Pancreas (tissue), 10 donors: ENCODE measurements around the gene PI4KB. TPM values are rescaled to one million over a fixed set of nuclear protein-coding genes. Genes with fewer than 3 reads are reported as not detected.
A peak's percentile ranks its signal among the peaks of the same experiment; 100 is the strongest.
"Not testable (repeated sequence)": the region's sequence is repeated elsewhere in the genome, so short reads cannot be mapped to it uniquely, and the experiment has no call there.

ENCODE experiments used
- ATAC-seq, 4 donors: fragments of 200-7000 bp; cut with Tn5 transposase; one replicate each; pipeline versions ENCODE4 v1.8.0 to v1.9.1; 2020; ENCODE audit warnings: mild to moderate bottlenecking in 4 of 4, moderate library complexity in 4 of 4
- DNase-seq, 6 donors: peaks; one replicate each; pipeline ENCODE4 v3.0.0-alpha.2; 2020
- FAIRE-seq: peaks from 2 replicates; lab custom pipeline; 2012; peaks lifted over from hg19 to GRCh38; lab: Jason Lieb, UNC
- H3K27ac ChIP-seq, 4 donors: fragments of 200-600 bp; sonication (generic); 1 replicate in 3 of 4; 2 replicates in 1 of 4; pipeline versions ENCODE4 v1.5.0 to v1.8.0; 2020
- H3K27me3 ChIP-seq, 4 donors: fragments of 200-600 bp; one replicate each; pipeline ENCODE4 v1.8.0; 2021
- H3K36me3 ChIP-seq, 3 donors: fragments of 200-600 bp; sonication (generic) in 1 of 3; one replicate each; pipeline versions ENCODE4 v1.5.0 to v1.8.0; 2020 to 2021
- H3K4me1 ChIP-seq, 3 donors: fragments of 200-600 bp; one replicate each; pipeline ENCODE4 v1.8.0; 2021
- H3K4me3 ChIP-seq, 4 donors: fragments of 200-600 bp; sonication (generic) in 2 of 4; one replicate each; pipeline versions ENCODE4 v1.5.0 to v1.8.0; 2020 to 2021
- H3K9me3 ChIP-seq, 4 donors: fragments of 200-600 bp; one replicate each; pipeline ENCODE4 v1.8.0; 2021
- CTCF ChIP-seq, 4 donors: fragments of 200-600 bp; sonication (generic) in 3 of 4; IDR thresholded peaks; one replicate each; pipeline versions ENCODE4 v1.5.0 to v1.8.0; 2021; ENCODE audit warnings: antibody characterized with exemption in 4 of 4
- WGBS, 2 donors: extraction: QIAGEN DNeasy Blood & Tissue Kit; methylation state at CpG; one replicate each; pipeline ENCODE4 v1.1.7; 2013; 5-methylcytosine and 5-hydroxymethylcytosine counted together
- intact Hi-C, 3 donors: fragments of 100-400 bp; cut with DNase I; formaldehyde crosslinking; loops; one replicate each; pipeline versions ENCODE4 v1.11.1 to v1.14.2; 2022
- polyA plus RNA-seq, 2 donors: library from polyadenylated mRNA; stranded (reverse); fragments of 200-250 nt; gene quantifications; one replicate each; pipeline ENCODE4 v1.2.3, GENCODE V29; 2013
- total RNA-seq, 6 donors: library from RNA; stranded (reverse); fragmentation: NEBNext Ultra II Directional in 4 of 6; extraction: Animal tissue kit (Norgen Biotek cat#: 25700) in 4 of 6; gene quantifications; one replicate each; pipeline versions ENCODE4 v1.2.1 to v1.2.4, GENCODE V29; 2021 to 2023
- donor health status: healthy with polysubstance abuse.
- donor health status: DM: no; HTN: no; CAD: no; lungs with moderate emphysema.
- donor health status: DM: no; HTN: no; CAD: no.
- donor health status: control.
- donor health status: control.
- donor health status: Bipolar disorder and iron deficiency.
- donor health status: DM: yes; HTN: yes; CAD: no.
- donor health status: DM: no; HTN: no; CAD: no.
- donor health status: DM: no; HTN: no; CAD: no.
- donor health status: DM: yes; HTN: yes; CAD: no.

Gene PI4KB
- total and polyA plus RNA-seq, 8 donors = 20.0 to 44.2 (median 27.7) TPM

- Histone ChIP-seq H3K27me3 (no peaks in the 10 kb centered on the region), H3K27ac (peak overlapping the region; percentile 97 to 99 (median 98)), H3K4me1 (peaks cover 0 to 4% (median 2%) of the 10 kb centered on the region in 3 donors), H3K36me3 (peaks cover 0 to 14% (median 3%) of the 10 kb centered on the region in 3 donors), H3K9me3 (no peaks in the 10 kb centered on the region), H3K4me3 (peak overlapping the region; percentile 36 to 92 (median 70))
- 0 to 1% methylated on average over 43 to 48 of the region's 48 CpGs for WGBS, 2 donors
- FAIRE-seq = peak; percentile 69
- peak in 2 of 4 donors; percentile 13 for TF ChIP-seq CTCF (IDR thresholded peaks at IDR 0.05)
- intact Hi-C loops = no loop called here
- peak; percentile 74 to 83 (median 78) for ATAC-seq
- DNase-seq = peak; percentile 94 to 97 (median 96)
Measured at GRCh38 chr1:151281225-151281968, 45.8 kb downstream of the PI4KB start.

- no peaks in the 10 kb centered on the region for H3K36me3 ChIP-seq
- WGBS, 2 donors = 62 to 63% methylated on average over 2 of the region's 2 CpGs
- no peak for DNase-seq
- H3K27ac ChIP-seq = no peak overlapping the region
- no peaks in the 10 kb centered on the region for H3K27me3 ChIP-seq
- H3K4me3 ChIP-seq = no peak overlapping the region
- TF ChIP-seq CTCF (IDR thresholded peaks at IDR 0.05) = no peak
- ATAC-seq = no peak
- FAIRE-seq = no peak
- no peaks in the 10 kb centered on the region for H3K9me3 ChIP-seq
- H3K4me1 ChIP-seq = no peaks in the 10 kb centered on the region
- intact Hi-C loops = no loop called here
Measured at GRCh38 chr1:151277249-151277648, 50.0 kb downstream of the PI4KB start.

GRCh38 chr1:151275341-151275740, 51.9 kb downstream of the PI4KB start:
- H3K4me3 ChIP-seq, H3K27ac ChIP-seq, H3K27me3 ChIP-seq, DNase-seq, FAIRE-seq, H3K9me3 ChIP-seq, ATAC-seq, H3K4me1 ChIP-seq, intact Hi-C loops, H3K36me3 ChIP-seq: not testable (repeated sequence)
- whole genome bisulfite sequencing, 2 donors = 86% methylated on average over 5 of the region's 5 CpGs

- DNase-seq (no peak), ATAC-seq (peak in 1 of 4 donors; percentile 66), FAIRE-seq (no peak)
- Histone ChIP-seq H3K36me3 (no peaks in the 10 kb centered on the region), H3K27ac (no peak overlapping the region), H3K9me3 (no peaks in the 10 kb centered on the region), H3K4me1 (no peaks in the 10 kb centered on the region), H3K4me3 (no peak overlapping the region), H3K27me3 (no peaks in the 10 kb centered on the region)
- intact Hi-C loops = no loop called here
- TF ChIP-seq CTCF (IDR thresholded peaks at IDR 0.05) = no peak
- WGBS, 2 donors = 71 to 73% methylated on average over 3 of the region's 3 CpGs
Measured at GRCh38 chr1:151273924-151274466, 53.2 kb downstream of the PI4KB start.

- no peak overlapping the region for H3K4me3 ChIP-seq
- H3K4me1 ChIP-seq = no peaks in the 10 kb centered on the region
- no peak for FAIRE-seq
- H3K36me3 ChIP-seq = peaks cover 0 to 27% (median 26%) of the 10 kb centered on the region in 3 donors
- H3K9me3 ChIP-seq = no peaks in the 10 kb centered on the region
- no peak overlapping the region for H3K27ac ChIP-seq
- 75 to 77% methylated on average over 4 of the region's 4 CpGs for WGBS, 2 donors
- no peak for ATAC-seq
- TF ChIP-seq CTCF (IDR thresholded peaks at IDR 0.05) = no peak
- intact Hi-C loops = no loop called here
- H3K27me3 ChIP-seq = no peaks in the 10 kb centered on the region
- no peak for DNase-seq
Measured at GRCh38 chr1:151267760-151268159, 59.5 kb downstream of the PI4KB start.
